Mucosa of descending colon (tissue), 3 donors: ENCODE measurements around the gene IL1RN. TPM values are rescaled to one million over a fixed set of nuclear protein-coding genes. Genes with fewer than 3 reads are reported as not detected.
A peak's percentile ranks its signal among the peaks of the same experiment; 100 is the strongest.

Source experiments
- ATAC-seq: fragments of 200-7000 bp; cut with Tn5 transposase; one replicate; pipeline ENCODE4 v1.9.1; 2020; ENCODE audit warnings: mild to moderate bottlenecking, moderate library complexity
- DNase-seq, 3 donors: peaks; one replicate each; pipeline ENCODE4 v3.0.0-alpha.2; 2020
- H3K36me3 ChIP-seq: fragments of 200-600 bp; one replicate; pipeline ENCODE4 v1.8.0; 2021; ENCODE audit warnings: low read depth, mild to moderate bottlenecking
- H3K4me1 ChIP-seq: fragments of 200-600 bp; one replicate; pipeline ENCODE4 v1.8.0; 2021; ENCODE audit warnings: low read depth, mild to moderate bottlenecking
- H3K4me3 ChIP-seq: fragments of 200-600 bp; one replicate; pipeline ENCODE4 v1.8.0; 2021; ENCODE audit warnings: mild to moderate bottlenecking
- H3K9me3 ChIP-seq: fragments of 200-600 bp; one replicate; pipeline ENCODE4 v1.8.0; 2021; ENCODE audit warnings: mild to moderate bottlenecking
- intact Hi-C, 2 donors: fragments of 100-400 bp; cut with DNase I in 1 of 2; cut with micrococcal nuclease in 1 of 2; formaldehyde crosslinking; loops; one replicate each; pipeline versions ENCODE4 v1.11.0 to v1.11.1; 2022; cut with DNase I, micrococcal nuclease
- total RNA-seq, 3 donors: library from RNA; stranded (reverse); fragmentation: NEBNext Ultra II Directional in 2 of 3; extraction: Animal tissue kit (Norgen Biotek cat#: 25700) in 2 of 3; gene quantifications; one replicate each; pipeline versions ENCODE4 v1.2.1 to v1.2.4, GENCODE V29; 2021 to 2023
- TF ChIP-seq, protein P1 (sequence below): fragments of 200-600 bp; IDR thresholded peaks from one replicate; pipeline ENCODE4 v1.8.0; 2022; ENCODE audit warnings: antibody characterized with exemption, mild to moderate bottlenecking
- donor health status: DM: no; HTN: no; CAD: no; lungs with moderate emphysema.
- donor health status: DM: no; HTN: no; CAD: no.
- donor health status: DM: no; HTN: yes; CAD: no.

Gene IL1RN
- total RNA-seq, 3 donors from 2014 or later, result 0.17 to 11.9 (median 0.76) TPM

GRCh38 chr2:113081488-113082210, 45.7 kb upstream of the IL1RN start:
- TF ChIP-seq, protein P1, sequence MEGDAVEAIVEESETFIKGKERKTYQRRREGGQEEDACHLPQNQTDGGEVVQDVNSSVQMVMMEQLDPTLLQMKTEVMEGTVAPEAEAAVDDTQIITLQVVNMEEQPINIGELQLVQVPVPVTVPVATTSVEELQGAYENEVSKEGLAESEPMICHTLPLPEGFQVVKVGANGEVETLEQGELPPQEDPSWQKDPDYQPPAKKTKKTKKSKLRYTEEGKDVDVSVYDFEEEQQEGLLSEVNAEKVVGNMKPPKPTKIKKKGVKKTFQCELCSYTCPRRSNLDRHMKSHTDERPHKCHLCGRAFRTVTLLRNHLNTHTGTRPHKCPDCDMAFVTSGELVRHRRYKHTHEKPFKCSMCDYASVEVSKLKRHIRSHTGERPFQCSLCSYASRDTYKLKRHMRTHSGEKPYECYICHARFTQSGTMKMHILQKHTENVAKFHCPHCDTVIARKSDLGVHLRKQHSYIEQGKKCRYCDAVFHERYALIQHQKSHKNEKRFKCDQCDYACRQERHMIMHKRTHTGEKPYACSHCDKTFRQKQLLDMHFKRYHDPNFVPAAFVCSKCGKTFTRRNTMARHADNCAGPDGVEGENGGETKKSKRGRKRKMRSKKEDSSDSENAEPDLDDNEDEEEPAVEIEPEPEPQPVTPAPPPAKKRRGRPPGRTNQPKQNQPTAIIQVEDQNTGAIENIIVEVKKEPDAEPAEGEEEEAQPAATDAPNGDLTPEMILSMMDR, result no peak
- H3K36me3 ChIP-seq, result no peaks in the 10 kb centered on the region
- DNase-seq (no peak), ATAC-seq (no peak)
- H3K4me1 ChIP-seq, result no peaks in the 10 kb centered on the region
- intact Hi-C loops, result no loop called here
- no peak overlapping the region for H3K4me3 ChIP-seq
- H3K9me3 ChIP-seq, result no peaks in the 10 kb centered on the region

DNA sequence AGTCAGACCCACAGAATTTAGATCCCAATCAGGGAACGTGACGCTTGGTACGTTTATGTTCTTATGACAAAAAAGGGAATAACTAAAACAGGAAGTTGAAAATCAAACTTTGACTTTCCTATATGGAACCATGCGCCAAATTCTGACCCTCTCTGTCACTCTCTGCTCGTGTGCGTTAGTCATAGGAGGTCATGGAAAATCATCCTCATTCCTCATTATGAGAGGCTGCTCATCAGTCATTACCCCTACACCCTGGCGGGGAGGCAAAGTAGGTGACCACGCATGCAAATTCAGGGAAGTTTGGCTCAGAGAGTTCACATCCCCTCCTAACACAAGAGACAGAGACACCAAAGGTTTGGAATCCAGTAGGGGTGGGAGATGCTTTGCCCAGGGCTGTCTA, 44.1 kb upstream of the IL1RN start:
- Histone ChIP-seq H3K36me3 (no peaks in the 10 kb centered on the region), H3K9me3 (no peaks in the 10 kb centered on the region), H3K4me3 (no peak overlapping the region), H3K4me1 (no peaks in the 10 kb centered on the region)
- TF ChIP-seq, protein P1, result no peak
- intact Hi-C loops, result no loop called here
- ATAC-seq (no peak), DNase-seq (no peak)

GRCh38 chr2:113084249-113085000, 43.0 kb upstream of the IL1RN start:
- Histone ChIP-seq H3K9me3 (no peaks in the 10 kb centered on the region), H3K4me3 (no peak overlapping the region), H3K36me3 (no peaks in the 10 kb centered on the region), H3K4me1 (no peaks in the 10 kb centered on the region)
- TF ChIP-seq, protein P1, result peak; percentile 9
- peak in 1 of 3 donors; percentile 32 for DNase-seq
- intact Hi-C loops, result no loop called here
- ATAC-seq, result peak; percentile 75

GRCh38 chr2:113085542-113085941, 41.9 kb upstream of the IL1RN start:
- intact Hi-C loops, result no loop called here
- no peaks in the 10 kb centered on the region for H3K36me3 ChIP-seq
- ATAC-seq (no peak), DNase-seq (no peak)
- TF ChIP-seq, protein P1, result no peak
- no peak overlapping the region for H3K4me3 ChIP-seq
- no peaks in the 10 kb centered on the region for H3K9me3 ChIP-seq
- no peaks in the 10 kb centered on the region for H3K4me1 ChIP-seq

GRCh38 chr2:113088213-113088992, 39.0 kb upstream of the IL1RN start:
- TF ChIP-seq, protein P1, result no peak
- no peak overlapping the region for H3K4me3 ChIP-seq
- no peaks in the 10 kb centered on the region for H3K4me1 ChIP-seq
- H3K9me3 ChIP-seq, result no peaks in the 10 kb centered on the region
- no peaks in the 10 kb centered on the region for H3K36me3 ChIP-seq
- no peak for DNase-seq
- no peak for ATAC-seq
- intact Hi-C loops, result no loop called here
